Measurements from ENCODE around the gene LAMB3. TPM values are rescaled to one million over a fixed set of nuclear protein-coding genes. Genes with fewer than 3 reads are reported as not detected.

The LAMB3 gene
- total RNA-seq, 1 experiment from 2014 or later: 90.0 TPM

- POLR2A ChIA-PET (ENCODE audit: unreplicated experiment): no interaction called here
- H3K27ac ChIP-seq: no peak overlapping the region
- intact Hi-C loops (cut with micrococcal nuclease; ENCODE audit: unreplicated experiment): no loop called here
- no peaks in the 10 kb centered on the region for H3K9me2 ChIP-seq (ENCODE audit: insufficient read depth)
- no peaks in the 10 kb centered on the region for H3K27me3 ChIP-seq (ENCODE audit: insufficient read depth, low read depth)
- no TSS peak for BruUV-seq (replicated peaks)
- no peak overlapping the region for H3K4me3 ChIP-seq
- peaks cover 11% of the 10 kb centered on the region; the same call in 1 of the 2 replicates for H3F3A ChIP-seq (ENCODE audit: insufficient read depth, low read depth)
- no peaks in the 10 kb centered on the region for H3K4me1 ChIP-seq (replicated peaks; ENCODE audit: insufficient read depth)
- H3K79me2 ChIP-seq (ENCODE audit: low read depth): no peaks in the 10 kb centered on the region
- H2AFZ ChIP-seq: no peak overlapping the region
- H3K36me3 ChIP-seq (ENCODE audit: low read depth): peaks cover 22% of the 10 kb centered on the region
- H4K20me1 ChIP-seq (ENCODE audit: insufficient read depth): no peaks in the 10 kb centered on the region; the same call in 1 of the 2 replicates
- no peak for DNase-seq
- H3K9me3 ChIP-seq (ENCODE audit: insufficient read depth, low read depth): no peaks in the 10 kb centered on the region
- CTCF ChIA-PET: no interaction called here
- H3K4me2 ChIP-seq: no peak overlapping the region
- TF ChIP-seq CTCF (conservative IDR thresholded peaks at IDR 0.05) (no peak), EZH2 (IDR thresholded peaks at IDR 0.05; ENCODE audit: low read depth) (no peak)
Observed at GRCh38 chr1:209633335-209633997, 18.8 kb downstream of the LAMB3 start.

- TF ChIP-seq CTCF (conservative IDR thresholded peaks at IDR 0.05): no peak
- no peak for TF ChIP-seq EZH2 (IDR thresholded peaks at IDR 0.05; ENCODE audit: low read depth)
- H3K36me3 ChIP-seq (ENCODE audit: low read depth): 0 out of 2 replicates have a peak, but pooled peaks cover 10% of the 10 kb centered on the region
- no peak overlapping the region for H3K4me3 ChIP-seq
- H3K27me3 ChIP-seq (ENCODE audit: insufficient read depth, low read depth): no peaks in the 10 kb centered on the region
- intact Hi-C loops (cut with micrococcal nuclease; ENCODE audit: unreplicated experiment): no loop called here
- no peaks in the 10 kb centered on the region for H3K9me2 ChIP-seq (ENCODE audit: insufficient read depth)
- POLR2A ChIA-PET (ENCODE audit: unreplicated experiment): no interaction called here
- H3K79me2 ChIP-seq (ENCODE audit: low read depth): no peaks in the 10 kb centered on the region
- H2AFZ ChIP-seq: no peak overlapping the region
- H3F3A ChIP-seq (ENCODE audit: insufficient read depth, low read depth): peaks cover 11% of the 10 kb centered on the region; the same call in 1 of the 2 replicates
- CTCF ChIA-PET: no interaction called here
- no TSS peak for BruUV-seq (replicated peaks)
- no peak for DNase-seq
- H3K27ac ChIP-seq: no peak overlapping the region
- H3K4me1 ChIP-seq (replicated peaks; ENCODE audit: insufficient read depth): no peaks in the 10 kb centered on the region
- no peaks in the 10 kb centered on the region; the same call in 1 of the 2 replicates for H4K20me1 ChIP-seq (ENCODE audit: insufficient read depth)
- H3K9me3 ChIP-seq (ENCODE audit: insufficient read depth, low read depth): no peaks in the 10 kb centered on the region
- no peak overlapping the region for H3K4me2 ChIP-seq
Observed at GRCh38 chr1:209630383-209631225, 21.6 kb downstream of the LAMB3 start.

- no peak overlapping the region for H2AFZ ChIP-seq
- no peaks in the 10 kb centered on the region for H3K9me3 ChIP-seq (ENCODE audit: insufficient read depth, low read depth)
- H4K20me1 ChIP-seq (ENCODE audit: insufficient read depth): no peaks in the 10 kb centered on the region
- 0 out of 2 replicates have a peak, but pooled peaks cover 10% of the 10 kb centered on the region for H3K36me3 ChIP-seq (ENCODE audit: low read depth)
- ChIA-PET CTCF (no interaction called here), POLR2A (ENCODE audit: unreplicated experiment) (no interaction called here)
- H3F3A ChIP-seq (ENCODE audit: insufficient read depth, low read depth): peaks cover 11% of the 10 kb centered on the region; the same call in 1 of the 2 replicates
- no peak overlapping the region for H3K4me2 ChIP-seq
- H3K9me2 ChIP-seq (ENCODE audit: insufficient read depth): no peaks in the 10 kb centered on the region
- H3K4me1 ChIP-seq (replicated peaks; ENCODE audit: insufficient read depth): no peaks in the 10 kb centered on the region
- no TSS peak for BruUV-seq (replicated peaks)
- no peak overlapping the region for H3K27ac ChIP-seq
- TF ChIP-seq CTCF (conservative IDR thresholded peaks at IDR 0.05): no peak
- TF ChIP-seq EZH2 (IDR thresholded peaks at IDR 0.05; ENCODE audit: low read depth): no peak
- no peaks in the 10 kb centered on the region for H3K27me3 ChIP-seq (ENCODE audit: insufficient read depth, low read depth)
- DNase-seq: no peak
- H3K79me2 ChIP-seq (ENCODE audit: low read depth): no peaks in the 10 kb centered on the region
- H3K4me3 ChIP-seq: no peak overlapping the region
- intact Hi-C loops (cut with micrococcal nuclease; ENCODE audit: unreplicated experiment): loop anchor here (2.0 kb wide), 1 partner anchor 63 kb away; no protein-coding TSS in a partner anchor
Observed at GRCh38 chr1:209629621-209630382, 22.4 kb downstream of the LAMB3 start.

Measured in PC-9 (cell line).